AML-193 (cell line): ENCODE measurements around the gene GRK5.
"Not testable (repeated sequence)": the region's sequence is repeated elsewhere in the genome, so short reads cannot be mapped to it uniquely, and the experiment has no call there.

Source experiments
- DNase-seq, 2 experiments: peaks; one replicate each; lab custom pipeline; 2025; lab: John Stamatoyannopoulos, UW

Gene GRK5

GRCh38 chr10:119459681-119460340 is 252.4 kb downstream of the GRK5 start:
- DNase-seq: no peak

GRCh38 chr10:119460369-119461195 is 253.2 kb downstream of the GRK5 start:
- no peak for DNase-seq

- DNase-seq: no peak
These were observed 254.0 kb downstream of the GRK5 start for GRCh38 chr10:119461380-119461779.

GRCh38 chr10:119461923-119462322 is 254.6 kb downstream of the GRK5 start:
- DNase-seq: no peak

- DNase-seq: no peak
These were observed 255.4 kb downstream of the GRK5 start for GRCh38 chr10:119462773-119463172.

GRCh38 chr10:119463195-119463594 is 255.8 kb downstream of the GRK5 start:
- DNase-seq: not testable (repeated sequence)

GRCh38 chr10:119465085-119465484 is 257.7 kb downstream of the GRK5 start:
- DNase-seq: no peak

GRCh38 chr10:119466076-119466475 is 258.7 kb downstream of the GRK5 start:
- DNase-seq: no peak

- no peak for DNase-seq
These were observed 259.3 kb downstream of the GRK5 start for GRCh38 chr10:119466655-119467054.

GRCh38 chr10:119468542-119469324 is 261.4 kb downstream of the GRK5 start:
- DNase-seq: no peak

- no peak for DNase-seq
These were observed 261.9 kb downstream of the GRK5 start for GRCh38 chr10:119469325-119469707.

- no peak for DNase-seq
These were observed 262.5 kb downstream of the GRK5 start for GRCh38 chr10:119469846-119470245.

GRCh38 chr10:119470920-119471702 is 263.7 kb downstream of the GRK5 start:
- no peak for DNase-seq

- DNase-seq: no peak
These were observed 266.4 kb downstream of the GRK5 start for GRCh38 chr10:119473771-119474170.

- DNase-seq: no peak
These were observed 267.2 kb downstream of the GRK5 start for GRCh38 chr10:119474606-119475005.

GRCh38 chr10:119477444-119477843 is 270.1 kb downstream of the GRK5 start:
- no peak for DNase-seq

- no peak for DNase-seq
These were observed 270.9 kb downstream of the GRK5 start for GRCh38 chr10:119478111-119478802.

GRCh38 chr10:119478811-119479341 is 271.5 kb downstream of the GRK5 start:
- no peak for DNase-seq

- DNase-seq: no peak
These were observed 272.2 kb downstream of the GRK5 start for GRCh38 chr10:119479532-119479931.

- no peak for DNase-seq
These were observed 273.3 kb downstream of the GRK5 start for GRCh38 chr10:119480667-119481066.
